Measurements from ENCODE around the gene ANP32B.

DNA sequence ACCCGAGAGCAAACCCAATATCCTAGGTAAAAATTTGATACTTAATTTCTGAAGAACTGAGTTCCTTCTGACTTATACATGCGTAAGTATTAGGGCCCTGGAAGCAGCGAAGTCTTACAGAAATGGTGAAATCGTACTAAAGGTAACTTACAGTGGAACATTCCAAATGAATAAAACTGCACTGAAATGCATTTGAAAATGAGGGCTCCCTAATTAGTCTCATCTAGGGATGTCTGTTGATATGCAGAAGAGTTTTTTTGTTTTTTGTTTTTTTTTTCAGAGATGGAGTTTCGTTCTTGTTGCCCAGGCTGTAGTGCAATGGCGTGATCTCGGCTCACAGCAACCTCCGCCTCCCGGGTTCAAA is 63.0 kb downstream of the ANP32B start:
- TF ChIP-seq CTCF (IDR thresholded peaks at IDR 0.05; ENCODE audit: low read length) (no peak), EZH2 (IDR thresholded peaks at IDR 0.05; ENCODE audit: borderline replicate concordance, low read length) (no peak)

All from OCI-LY1 (cell line).